Measurements from ENCODE around the gene RPLP1. TPM values are rescaled to one million over a fixed set of nuclear protein-coding genes. Genes with fewer than 3 reads are reported as not detected.

Gene RPLP1
- total and polyA plus RNA-seq, 9 of the 15 experiments (the other 6 are each of a cell fraction or from before 2014, with no cell fraction given) = 76.3 to 3,053 (median 847) TPM

DNA sequence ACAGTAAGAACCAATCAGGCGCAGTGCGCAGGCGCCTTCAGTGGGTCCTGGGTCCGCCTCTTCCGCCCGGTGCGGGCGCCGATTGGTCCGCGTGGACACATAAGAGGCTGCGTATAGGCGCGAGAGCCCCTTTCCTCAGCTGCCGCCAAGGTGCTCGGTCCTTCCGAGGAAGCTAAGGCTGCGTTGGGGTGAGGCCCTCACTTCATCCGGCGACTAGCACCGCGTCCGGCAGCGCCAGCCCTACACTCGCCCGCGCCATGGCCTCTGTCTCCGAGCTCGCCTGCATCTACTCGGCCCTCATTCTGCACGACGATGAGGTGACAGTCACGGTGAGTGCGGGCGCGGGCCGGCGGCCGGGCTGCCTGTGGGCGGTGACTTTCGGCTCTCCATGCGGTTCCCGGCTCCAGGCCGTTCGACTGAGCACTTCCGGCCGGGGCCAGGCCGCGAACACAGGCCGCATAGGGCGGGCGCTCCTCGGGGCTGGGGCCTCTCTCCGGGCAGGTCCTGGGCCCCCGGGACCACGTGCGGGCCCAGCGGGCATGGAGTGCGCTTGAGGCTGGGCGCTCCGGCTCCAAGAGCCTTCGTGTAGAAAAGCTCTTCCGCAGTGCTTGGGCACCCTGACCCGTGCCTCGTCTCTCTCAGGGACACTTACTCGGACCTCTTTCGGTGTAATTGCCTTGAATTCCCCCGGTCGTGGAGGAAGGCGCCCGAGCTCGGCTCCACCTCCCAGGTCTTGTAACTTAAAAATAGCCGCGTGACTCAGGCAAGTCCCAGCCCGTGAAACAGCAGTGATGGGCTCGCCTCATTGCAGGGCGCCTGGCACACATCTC is at the start of gene RPLP1 (continued):
- TF ChIP-seq ZNF407 (IDR thresholded peaks at IDR 0.05; ENCODE audit: low read depth) = no peak
- TF ChIP-seq, protein P1, sequence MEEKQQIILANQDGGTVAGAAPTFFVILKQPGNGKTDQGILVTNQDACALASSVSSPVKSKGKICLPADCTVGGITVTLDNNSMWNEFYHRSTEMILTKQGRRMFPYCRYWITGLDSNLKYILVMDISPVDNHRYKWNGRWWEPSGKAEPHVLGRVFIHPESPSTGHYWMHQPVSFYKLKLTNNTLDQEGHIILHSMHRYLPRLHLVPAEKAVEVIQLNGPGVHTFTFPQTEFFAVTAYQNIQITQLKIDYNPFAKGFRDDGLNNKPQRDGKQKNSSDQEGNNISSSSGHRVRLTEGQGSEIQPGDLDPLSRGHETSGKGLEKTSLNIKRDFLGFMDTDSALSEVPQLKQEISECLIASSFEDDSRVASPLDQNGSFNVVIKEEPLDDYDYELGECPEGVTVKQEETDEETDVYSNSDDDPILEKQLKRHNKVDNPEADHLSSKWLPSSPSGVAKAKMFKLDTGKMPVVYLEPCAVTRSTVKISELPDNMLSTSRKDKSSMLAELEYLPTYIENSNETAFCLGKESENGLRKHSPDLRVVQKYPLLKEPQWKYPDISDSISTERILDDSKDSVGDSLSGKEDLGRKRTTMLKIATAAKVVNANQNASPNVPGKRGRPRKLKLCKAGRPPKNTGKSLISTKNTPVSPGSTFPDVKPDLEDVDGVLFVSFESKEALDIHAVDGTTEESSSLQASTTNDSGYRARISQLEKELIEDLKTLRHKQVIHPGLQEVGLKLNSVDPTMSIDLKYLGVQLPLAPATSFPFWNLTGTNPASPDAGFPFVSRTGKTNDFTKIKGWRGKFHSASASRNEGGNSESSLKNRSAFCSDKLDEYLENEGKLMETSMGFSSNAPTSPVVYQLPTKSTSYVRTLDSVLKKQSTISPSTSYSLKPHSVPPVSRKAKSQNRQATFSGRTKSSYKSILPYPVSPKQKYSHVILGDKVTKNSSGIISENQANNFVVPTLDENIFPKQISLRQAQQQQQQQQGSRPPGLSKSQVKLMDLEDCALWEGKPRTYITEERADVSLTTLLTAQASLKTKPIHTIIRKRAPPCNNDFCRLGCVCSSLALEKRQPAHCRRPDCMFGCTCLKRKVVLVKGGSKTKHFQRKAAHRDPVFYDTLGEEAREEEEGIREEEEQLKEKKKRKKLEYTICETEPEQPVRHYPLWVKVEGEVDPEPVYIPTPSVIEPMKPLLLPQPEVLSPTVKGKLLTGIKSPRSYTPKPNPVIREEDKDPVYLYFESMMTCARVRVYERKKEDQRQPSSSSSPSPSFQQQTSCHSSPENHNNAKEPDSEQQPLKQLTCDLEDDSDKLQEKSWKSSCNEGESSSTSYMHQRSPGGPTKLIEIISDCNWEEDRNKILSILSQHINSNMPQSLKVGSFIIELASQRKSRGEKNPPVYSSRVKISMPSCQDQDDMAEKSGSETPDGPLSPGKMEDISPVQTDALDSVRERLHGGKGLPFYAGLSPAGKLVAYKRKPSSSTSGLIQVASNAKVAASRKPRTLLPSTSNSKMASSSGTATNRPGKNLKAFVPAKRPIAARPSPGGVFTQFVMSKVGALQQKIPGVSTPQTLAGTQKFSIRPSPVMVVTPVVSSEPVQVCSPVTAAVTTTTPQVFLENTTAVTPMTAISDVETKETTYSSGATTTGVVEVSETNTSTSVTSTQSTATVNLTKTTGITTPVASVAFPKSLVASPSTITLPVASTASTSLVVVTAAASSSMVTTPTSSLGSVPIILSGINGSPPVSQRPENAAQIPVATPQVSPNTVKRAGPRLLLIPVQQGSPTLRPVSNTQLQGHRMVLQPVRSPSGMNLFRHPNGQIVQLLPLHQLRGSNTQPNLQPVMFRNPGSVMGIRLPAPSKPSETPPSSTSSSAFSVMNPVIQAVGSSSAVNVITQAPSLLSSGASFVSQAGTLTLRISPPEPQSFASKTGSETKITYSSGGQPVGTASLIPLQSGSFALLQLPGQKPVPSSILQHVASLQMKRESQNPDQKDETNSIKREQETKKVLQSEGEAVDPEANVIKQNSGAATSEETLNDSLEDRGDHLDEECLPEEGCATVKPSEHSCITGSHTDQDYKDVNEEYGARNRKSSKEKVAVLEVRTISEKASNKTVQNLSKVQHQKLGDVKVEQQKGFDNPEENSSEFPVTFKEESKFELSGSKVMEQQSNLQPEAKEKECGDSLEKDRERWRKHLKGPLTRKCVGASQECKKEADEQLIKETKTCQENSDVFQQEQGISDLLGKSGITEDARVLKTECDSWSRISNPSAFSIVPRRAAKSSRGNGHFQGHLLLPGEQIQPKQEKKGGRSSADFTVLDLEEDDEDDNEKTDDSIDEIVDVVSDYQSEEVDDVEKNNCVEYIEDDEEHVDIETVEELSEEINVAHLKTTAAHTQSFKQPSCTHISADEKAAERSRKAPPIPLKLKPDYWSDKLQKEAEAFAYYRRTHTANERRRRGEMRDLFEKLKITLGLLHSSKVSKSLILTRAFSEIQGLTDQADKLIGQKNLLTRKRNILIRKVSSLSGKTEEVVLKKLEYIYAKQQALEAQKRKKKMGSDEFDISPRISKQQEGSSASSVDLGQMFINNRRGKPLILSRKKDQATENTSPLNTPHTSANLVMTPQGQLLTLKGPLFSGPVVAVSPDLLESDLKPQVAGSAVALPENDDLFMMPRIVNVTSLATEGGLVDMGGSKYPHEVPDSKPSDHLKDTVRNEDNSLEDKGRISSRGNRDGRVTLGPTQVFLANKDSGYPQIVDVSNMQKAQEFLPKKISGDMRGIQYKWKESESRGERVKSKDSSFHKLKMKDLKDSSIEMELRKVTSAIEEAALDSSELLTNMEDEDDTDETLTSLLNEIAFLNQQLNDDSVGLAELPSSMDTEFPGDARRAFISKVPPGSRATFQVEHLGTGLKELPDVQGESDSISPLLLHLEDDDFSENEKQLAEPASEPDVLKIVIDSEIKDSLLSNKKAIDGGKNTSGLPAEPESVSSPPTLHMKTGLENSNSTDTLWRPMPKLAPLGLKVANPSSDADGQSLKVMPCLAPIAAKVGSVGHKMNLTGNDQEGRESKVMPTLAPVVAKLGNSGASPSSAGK (IDR thresholded peaks at IDR 0.05) = peak; percentile 29; the same call in 1 of the 2 replicates
- 0 out of 2 replicates have a peak, but pooled peaks have one; percentile 3 for TF ChIP-seq FOXO4 (CRISPR knock-in tag; IDR thresholded peaks at IDR 0.05)
- peak; percentile 70; the same call in 1 of the 2 replicates for TF ChIP-seq TGIF2 (CRISPR knock-in tag; IDR thresholded peaks at IDR 0.05)

Data from K562 (cell line).